Panc1 (cell line): Measurements from ENCODE around the gene OR11L1. TPM values are rescaled to one million over a fixed set of nuclear protein-coding genes. Genes with fewer than 3 reads are reported as not detected.

ENCODE experiments used
- ATAC-seq: fragments of 200-7000 bp; cut with Tn5 transposase; 2 replicates; pipeline ENCODE4 v1.9.1; 2020; ENCODE audit warnings: mild to moderate bottlenecking, moderate library complexity
- BruUV-seq: library from RNA; stranded (reverse); fragments of 400-500 nt; replicated peaks from 2 replicates; lab custom pipeline; 2021; lab: Mats Ljungman, UMichigan
- CTCF ChIA-PET: fragments of 300-600 bp; sonication (Branson Sonifier 250); formaldehyde crosslinking; loops from one replicate; lab custom pipeline; 2022; ENCODE audit warnings: antibody characterized with exemption; lab: Charles Lee
- POLR2A ChIA-PET: fragments of 300-600 bp; sonication (Branson Sonifier 250); formaldehyde crosslinking; loops from one replicate; lab custom pipeline; 2022; ENCODE audit warnings: antibody characterized with exemption; lab: Charles Lee
- DNase-seq: peaks from one replicate; pipeline ENCODE4 v3.0.0-alpha.2; 2010; ENCODE audit warnings: low read depth, low spot score
- H3K27ac ChIP-seq: 2 replicates; pipeline ENCODE4 v1.5.1; 2011; ENCODE audit warnings: mild to moderate bottlenecking, low read length, inconsistent platforms
- H3K27me3 ChIP-seq: fragments of 200-500 bp; sonication (Bioruptor generic); 2 replicates; pipeline ENCODE4 v1.6.0; 2014; ENCODE audit warnings: low read length, inconsistent platforms; ENCODE audit not compliant: control insufficient read depth, insufficient read depth
- H3K36me3 ChIP-seq: fragments of 200-500 bp; sonication (Bioruptor generic); 2 replicates; pipeline ENCODE4 v1.5.1; 2014; ENCODE audit warnings: inconsistent platforms, mild to moderate bottlenecking, low read length, moderate library complexity; ENCODE audit not compliant: control insufficient read depth, insufficient read depth
- H3K4me1 ChIP-seq: 2 replicates; pipeline ENCODE4 v1.5.1; 2011; ENCODE audit warnings: inconsistent platforms, mild to moderate bottlenecking, low read length, moderate library complexity; ENCODE audit not compliant: control insufficient read depth, insufficient read depth
- H3K4me3 ChIP-seq, 2 experiments: 2 replicates each; pipeline ENCODE4 v1.5.1; 2011 to 2012; ENCODE audit warnings: low read depth in 2 of 2, low read length in 2 of 2, mild to moderate bottlenecking in 2 of 2, inconsistent platforms in 1 of 2, moderate library complexity in 1 of 2
- H3K9me3 ChIP-seq: fragments of 200-500 bp; sonication (Bioruptor generic); 2 replicates; pipeline ENCODE4 v1.5.1; 2014; ENCODE audit warnings: low read depth, mild to moderate bottlenecking, inconsistent platforms, low read length, moderate library complexity; ENCODE audit not compliant: control insufficient read depth, insufficient read depth
- POLR2AphosphoS5 ChIP-seq: IDR thresholded peaks from 2 replicates; pipeline ENCODE4 v1.6.1; 2012; ENCODE audit warnings: mild to moderate bottlenecking, low read depth, low read length, moderate library complexity
- SIN3A ChIP-seq: IDR thresholded peaks from 2 replicates; pipeline ENCODE4 v1.6.1; 2012; ENCODE audit warnings: low read depth, mild to moderate bottlenecking, low read length, moderate library complexity, borderline replicate concordance; ENCODE audit not compliant: insufficient read depth
- TCF7L2 ChIP-seq: IDR thresholded peaks from 2 replicates; pipeline ENCODE4 v1.6.1; 2011; ENCODE audit warnings: mild to moderate bottlenecking, low read depth, low read length, inconsistent platforms
- in situ Hi-C: cut with HindIII; loops from 2 replicates; pipeline ENCODE4 v1.10.0; 2016; ENCODE audit warnings: low sequenced_read_pairs, low pct_unique_long_range_greater_than_20kb
- intact Hi-C: fragments of 100-400 bp; cut with micrococcal nuclease; formaldehyde crosslinking; loops from one replicate; pipeline ENCODE4 v1.10.0; 2022; ENCODE audit not compliant: unreplicated experiment
- total RNA-seq: library from RNA; stranded (reverse); gene quantifications from one replicate; pipeline ENCODE4 v1.2.1, GENCODE V29; 2021; ENCODE audit not compliant: unreplicated experiment
- TF ChIP-seq, protein P1 (sequence below), 2 experiments: IDR thresholded peaks; 2 replicates each; pipeline ENCODE4 v1.6.1; 2011 to 2012; ENCODE audit warnings: low read depth in 2 of 2, control low read depth in 1 of 2, low read length in 1 of 2, mild to moderate bottlenecking in 1 of 2, moderate library complexity in 1 of 2; ENCODE audit not compliant: insufficient read depth in 1 of 2
- TF ChIP-seq, protein P2 (sequence below): fragments of 450-650 bp; IDR thresholded peaks from 2 replicates; pipeline ENCODE4 v1.5.1; 2017; ENCODE audit warnings: mild to moderate bottlenecking

The OR11L1 gene
- total RNA-seq, 1 experiment from 2014 or later: not detected

DNA sequence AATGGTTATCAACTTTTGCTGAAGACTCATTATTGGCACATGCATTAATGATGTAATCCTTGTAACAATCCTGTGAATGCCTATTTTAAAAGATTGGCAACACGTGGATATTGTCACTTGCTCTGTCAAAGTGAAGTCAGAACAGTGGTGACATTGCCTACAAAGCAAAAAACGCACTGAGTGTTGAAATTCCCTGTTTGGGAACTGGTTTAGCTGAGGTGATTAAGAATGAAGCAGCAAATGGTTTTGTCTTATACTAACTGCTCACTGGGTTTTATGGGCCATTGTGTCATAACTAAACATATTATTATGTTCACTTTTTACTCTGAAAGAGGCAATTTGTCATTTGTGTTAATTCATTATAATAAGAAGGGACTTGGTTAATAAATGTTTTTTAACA, 29.1 kb downstream of the OR11L1 start:
- Histone ChIP-seq H3K36me3 (no peaks in the 10 kb centered on the region), H3K27me3 (no peaks in the 10 kb centered on the region), H3K9me3 (no peaks in the 10 kb centered on the region), H3K4me1 (no peaks in the 10 kb centered on the region), H3K27ac (no peak overlapping the region), H3K4me3 (no peak overlapping the region)
- ChIA-PET CTCF (no interaction called here), POLR2A (no interaction called here)
- DNase-seq: no peak
- TF ChIP-seq TCF7L2 (no peak), SIN3A (no peak), POLR2AphosphoS5 (no peak)
- TF ChIP-seq, protein P1, sequence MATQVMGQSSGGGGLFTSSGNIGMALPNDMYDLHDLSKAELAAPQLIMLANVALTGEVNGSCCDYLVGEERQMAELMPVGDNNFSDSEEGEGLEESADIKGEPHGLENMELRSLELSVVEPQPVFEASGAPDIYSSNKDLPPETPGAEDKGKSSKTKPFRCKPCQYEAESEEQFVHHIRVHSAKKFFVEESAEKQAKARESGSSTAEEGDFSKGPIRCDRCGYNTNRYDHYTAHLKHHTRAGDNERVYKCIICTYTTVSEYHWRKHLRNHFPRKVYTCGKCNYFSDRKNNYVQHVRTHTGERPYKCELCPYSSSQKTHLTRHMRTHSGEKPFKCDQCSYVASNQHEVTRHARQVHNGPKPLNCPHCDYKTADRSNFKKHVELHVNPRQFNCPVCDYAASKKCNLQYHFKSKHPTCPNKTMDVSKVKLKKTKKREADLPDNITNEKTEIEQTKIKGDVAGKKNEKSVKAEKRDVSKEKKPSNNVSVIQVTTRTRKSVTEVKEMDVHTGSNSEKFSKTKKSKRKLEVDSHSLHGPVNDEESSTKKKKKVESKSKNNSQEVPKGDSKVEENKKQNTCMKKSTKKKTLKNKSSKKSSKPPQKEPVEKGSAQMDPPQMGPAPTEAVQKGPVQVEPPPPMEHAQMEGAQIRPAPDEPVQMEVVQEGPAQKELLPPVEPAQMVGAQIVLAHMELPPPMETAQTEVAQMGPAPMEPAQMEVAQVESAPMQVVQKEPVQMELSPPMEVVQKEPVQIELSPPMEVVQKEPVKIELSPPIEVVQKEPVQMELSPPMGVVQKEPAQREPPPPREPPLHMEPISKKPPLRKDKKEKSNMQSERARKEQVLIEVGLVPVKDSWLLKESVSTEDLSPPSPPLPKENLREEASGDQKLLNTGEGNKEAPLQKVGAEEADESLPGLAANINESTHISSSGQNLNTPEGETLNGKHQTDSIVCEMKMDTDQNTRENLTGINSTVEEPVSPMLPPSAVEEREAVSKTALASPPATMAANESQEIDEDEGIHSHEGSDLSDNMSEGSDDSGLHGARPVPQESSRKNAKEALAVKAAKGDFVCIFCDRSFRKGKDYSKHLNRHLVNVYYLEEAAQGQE (IDR thresholded peaks at IDR 0.05; ENCODE audit: insufficient read depth in 1 of 2, low read depth in 2 of 2, low read length in 1 of 2): no peak
- TF ChIP-seq, protein P2, sequence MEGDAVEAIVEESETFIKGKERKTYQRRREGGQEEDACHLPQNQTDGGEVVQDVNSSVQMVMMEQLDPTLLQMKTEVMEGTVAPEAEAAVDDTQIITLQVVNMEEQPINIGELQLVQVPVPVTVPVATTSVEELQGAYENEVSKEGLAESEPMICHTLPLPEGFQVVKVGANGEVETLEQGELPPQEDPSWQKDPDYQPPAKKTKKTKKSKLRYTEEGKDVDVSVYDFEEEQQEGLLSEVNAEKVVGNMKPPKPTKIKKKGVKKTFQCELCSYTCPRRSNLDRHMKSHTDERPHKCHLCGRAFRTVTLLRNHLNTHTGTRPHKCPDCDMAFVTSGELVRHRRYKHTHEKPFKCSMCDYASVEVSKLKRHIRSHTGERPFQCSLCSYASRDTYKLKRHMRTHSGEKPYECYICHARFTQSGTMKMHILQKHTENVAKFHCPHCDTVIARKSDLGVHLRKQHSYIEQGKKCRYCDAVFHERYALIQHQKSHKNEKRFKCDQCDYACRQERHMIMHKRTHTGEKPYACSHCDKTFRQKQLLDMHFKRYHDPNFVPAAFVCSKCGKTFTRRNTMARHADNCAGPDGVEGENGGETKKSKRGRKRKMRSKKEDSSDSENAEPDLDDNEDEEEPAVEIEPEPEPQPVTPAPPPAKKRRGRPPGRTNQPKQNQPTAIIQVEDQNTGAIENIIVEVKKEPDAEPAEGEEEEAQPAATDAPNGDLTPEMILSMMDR: no peak
- BruUV-seq: no TSS peak
- in situ Hi-C loops: no loop called here
- intact Hi-C loops: no loop called here
- no peak for ATAC-seq

DNA sequence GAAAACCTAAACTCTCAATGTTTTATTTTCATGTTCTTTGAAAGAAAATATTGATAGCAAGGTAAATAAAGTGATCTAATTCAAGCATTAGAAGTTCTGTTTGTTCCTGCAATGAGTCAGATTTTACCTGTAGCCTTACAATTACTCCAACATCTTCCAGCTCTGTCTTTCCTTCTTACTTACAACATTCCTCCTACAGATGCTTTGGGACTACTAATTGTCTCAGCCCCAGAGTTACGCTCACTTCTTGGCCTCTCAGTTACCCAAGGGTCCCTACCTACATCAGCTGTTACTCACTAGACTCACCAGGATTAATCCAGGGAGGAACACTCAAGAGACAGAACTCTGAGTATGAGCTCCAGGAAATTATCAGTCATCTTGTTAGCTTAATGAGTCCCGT, 44.2 kb downstream of the OR11L1 start:
- DNase-seq: no peak
- in situ Hi-C loops: no loop called here
- Histone ChIP-seq H3K27me3 (no peaks in the 10 kb centered on the region), H3K4me3 (no peak overlapping the region), H3K9me3 (0 out of 2 replicates have a peak, but pooled peaks cover 6% of the 10 kb centered on the region), H3K36me3 (no peaks in the 10 kb centered on the region), H3K4me1 (no peaks in the 10 kb centered on the region), H3K27ac (no peak overlapping the region)
- POLR2A ChIA-PET: no interaction called here
- ATAC-seq: no peak
- TF ChIP-seq TCF7L2: no peak
- CTCF ChIA-PET: no interaction called here
- intact Hi-C loops: no loop called here
- no TSS peak for BruUV-seq

Other genes starting within 250 kb of the OR11L1 start
- gene OR2G3, start 236.3 kb downstream of the OR11L1 start, total RNA-seq: not detected
- gene OR13G1, start 162.2 kb downstream of the OR11L1 start, total RNA-seq: not detected
- not detected for gene OR6F1, start 125.2 kb downstream of the OR11L1 start, total RNA-seq
- not detected for gene OR14K1, start 103.3 kb downstream of the OR11L1 start, total RNA-seq
- not detected for gene OR14A2, start 93.8 kb downstream of the OR11L1 start, total RNA-seq
- gene OR1C1, start 81.3 kb downstream of the OR11L1 start, total RNA-seq: not detected
- gene OR14A16, start 17.8 kb downstream of the OR11L1 start, total RNA-seq: not detected
- not detected for gene TRIM58, start 15.3 kb upstream of the OR11L1 start, total RNA-seq
- gene OR2W3, start 53.7 kb upstream of the OR11L1 start, total RNA-seq: not detected
- gene OR2T8, start 78.4 kb upstream of the OR11L1 start, total RNA-seq: not detected
- not detected for gene OR2AJ1, start 83.0 kb upstream of the OR11L1 start, total RNA-seq
- not detected for gene OR2L8, start 107.0 kb upstream of the OR11L1 start, total RNA-seq
- gene OR2AK2, start 123.3 kb upstream of the OR11L1 start, total RNA-seq: not detected
- not detected for gene OR2L5, start 171.8 kb upstream of the OR11L1 start, total RNA-seq
- gene OR2L2, start 188.2 kb upstream of the OR11L1 start, total RNA-seq: not detected
- gene OR2L3, start 204.9 kb upstream of the OR11L1 start, total RNA-seq: not detected